CD1c-positive myeloid dendritic cell (primary cell): ENCODE results near the gene GNA12.
"Not testable (repeated sequence)": the region's sequence is repeated elsewhere in the genome, so short reads cannot be mapped to it uniquely, and the experiment has no call there.

Experiments
- DNase-seq: peaks from one replicate; pipeline ENCODE4 v3.0.0-alpha.2; 2016; ENCODE audit errors: extremely low spot score

The GNA12 gene

GRCh38 chr7:2729031-2729892, 114.8 kb downstream of the GNA12 start:
- peak; percentile 54 for DNase-seq

- peak; percentile 79 for DNase-seq
Measured at GRCh38 chr7:2728316-2729030, 115.6 kb downstream of the GNA12 start.

- not testable (repeated sequence) for DNase-seq
Measured at GRCh38 chr7:2727206-2727605, 116.9 kb downstream of the GNA12 start.

- DNase-seq = no peak
Measured at GRCh38 chr7:2726316-2727018, 117.6 kb downstream of the GNA12 start.

GRCh38 chr7:2725178-2726105, 118.7 kb downstream of the GNA12 start:
- no peak for DNase-seq

- DNase-seq = no peak
Measured at GRCh38 chr7:2724453-2725177, 119.5 kb downstream of the GNA12 start.

- DNase-seq = not testable (repeated sequence)
Measured at GRCh38 chr7:2724036-2724435, 120.1 kb downstream of the GNA12 start.

GRCh38 chr7:2723138-2723850, 120.8 kb downstream of the GNA12 start:
- DNase-seq = no peak

- DNase-seq = no peak
Measured at GRCh38 chr7:2722591-2722990, 121.5 kb downstream of the GNA12 start.

GRCh38 chr7:2721842-2722241, 122.3 kb downstream of the GNA12 start:
- DNase-seq = no peak

- no peak for DNase-seq
Measured at GRCh38 chr7:2720024-2720423, 124.1 kb downstream of the GNA12 start.

- no peak for DNase-seq
Measured at GRCh38 chr7:2719007-2719406, 125.1 kb downstream of the GNA12 start.

- peak; percentile 24 for DNase-seq
Measured at GRCh38 chr7:2718296-2718965, 125.7 kb downstream of the GNA12 start.

GRCh38 chr7:2717293-2718261, 126.5 kb downstream of the GNA12 start:
- DNase-seq = peak; percentile 44

- no peak for DNase-seq
Measured at GRCh38 chr7:2716906-2717292, 127.2 kb downstream of the GNA12 start.

- DNase-seq = no peak
Measured at GRCh38 chr7:2716488-2716887, 127.6 kb downstream of the GNA12 start.

- peak; percentile 63 for DNase-seq
Measured at GRCh38 chr7:2715341-2716231, 128.5 kb downstream of the GNA12 start.
